DND-41 (cell line): Measurements from ENCODE around the gene SPATA4.

Source experiments
- ATAC-seq: fragments of 200-7000 bp; cut with Tn5 transposase; 3 replicates; pipeline ENCODE4 v1.9.1; 2021; ENCODE audit warnings: low read depth; ENCODE audit not compliant: insufficient read depth
- DNase-seq: peaks from one replicate; pipeline ENCODE4 v3.0.0-alpha.2; 2020
- H2AFZ ChIP-seq: 2 replicates; pipeline ENCODE4 v1.6.0; 2012; ENCODE audit warnings: low read depth, low read length
- H3K27ac ChIP-seq: 2 replicates; pipeline ENCODE4 v1.5.1; 2012; ENCODE audit warnings: low read length, inconsistent platforms
- H3K27me3 ChIP-seq: fragments of 200-600 bp; sonication (generic); 2 replicates; pipeline ENCODE4 v1.6.0; 2012; ENCODE audit warnings: low read length, mild to moderate bottlenecking, inconsistent platforms; ENCODE audit not compliant: insufficient read depth, poor library complexity
- H3K36me3 ChIP-seq: 2 replicates; pipeline ENCODE4 v1.5.1; 2012; ENCODE audit warnings: low read length, inconsistent platforms; ENCODE audit not compliant: insufficient read depth
- H3K4me1 ChIP-seq: 2 replicates; pipeline ENCODE4 v1.5.1; 2012; ENCODE audit warnings: mild to moderate bottlenecking, low read length; ENCODE audit not compliant: insufficient read depth
- H3K4me2 ChIP-seq: 2 replicates; pipeline ENCODE4 v1.6.0; 2012; ENCODE audit warnings: mild to moderate bottlenecking, moderate library complexity, low read length, inconsistent platforms; ENCODE audit not compliant: insufficient read depth
- H3K4me3 ChIP-seq, 2 experiments: fragments of 200-600 bp in 1 of 2; shearing (Covaris generic) in 1 of 2; 2 replicates each; pipeline ENCODE4 v1.5.1; 2012 to 2016; ENCODE audit warnings: inconsistent platforms in 2 of 2, low read length in 2 of 2, mild to moderate bottlenecking in 2 of 2, low read depth in 1 of 2, moderate library complexity in 1 of 2
- H3K79me2 ChIP-seq: 2 replicates; pipeline ENCODE4 v1.6.0; 2012; ENCODE audit warnings: low read length, inconsistent platforms; ENCODE audit not compliant: insufficient read depth
- H3K9ac ChIP-seq: 2 replicates; pipeline ENCODE4 v1.6.0; 2012; ENCODE audit warnings: low read depth, mild to moderate bottlenecking, inconsistent platforms, low read length, moderate library complexity
- H3K9me3 ChIP-seq: 2 replicates; pipeline ENCODE4 v1.5.1; 2012; ENCODE audit warnings: low read length, moderate library complexity, mild to moderate bottlenecking, inconsistent platforms; ENCODE audit not compliant: insufficient read depth, severe bottlenecking
- H4K20me1 ChIP-seq: 2 replicates; pipeline ENCODE4 v1.6.0; 2012; ENCODE audit warnings: low read length; ENCODE audit not compliant: insufficient read depth
- EZH2 ChIP-seq: IDR thresholded peaks from 3 replicates; pipeline ENCODE4 v1.6.1; 2012; ENCODE audit warnings: borderline replicate concordance, low read depth, mild to moderate bottlenecking, moderate library complexity, low read length, inconsistent platforms; ENCODE audit not compliant: severe bottlenecking
- TF ChIP-seq, protein P1 (sequence below): IDR thresholded peaks from 2 replicates; pipeline ENCODE4 v1.5.1; 2012; ENCODE audit warnings: borderline replicate concordance, low read length, moderate library complexity, mild to moderate bottlenecking; ENCODE audit not compliant: poor library complexity, severe bottlenecking; ENCODE audit errors: extremely low read depth

Gene SPATA4

GRCh38 chr4:176195184-176195978 lies at the start of gene SPATA4:
TSS of gene SPATA4 (minus strand) at chr4:176195585. CDS start at chr4:176195562, 23 bp downstream.
- ATAC-seq (peak; percentile 97), DNase-seq (peak; percentile 92)
- Histone ChIP-seq H3K9me3 (no peaks in the 10 kb centered on the region), H3K9ac (peak within 1 kb of the TSS; percentile 42), H4K20me1 (no peaks in the 10 kb centered on the region), H3K4me2 (peak within 1 kb of the TSS; percentile 93), H2AFZ (peak within 1 kb of the TSS; percentile 88), H3K36me3 (no peaks in the 10 kb centered on the region), H3K79me2 (no peaks in the 10 kb centered on the region), H3K27ac (peak within 1 kb of the TSS; percentile 43; the same call in 1 of the 2 replicates), H3K27me3 (peaks cover 18% of the 10 kb centered on the region), H3K4me3 (peak within 1 kb of the TSS; percentile 17 to 64; a peak in 3 of 4 replicates), H3K4me1 (peaks cover 14% of the 10 kb centered on the region)
- no peak for TF ChIP-seq EZH2
- TF ChIP-seq, protein P1, sequence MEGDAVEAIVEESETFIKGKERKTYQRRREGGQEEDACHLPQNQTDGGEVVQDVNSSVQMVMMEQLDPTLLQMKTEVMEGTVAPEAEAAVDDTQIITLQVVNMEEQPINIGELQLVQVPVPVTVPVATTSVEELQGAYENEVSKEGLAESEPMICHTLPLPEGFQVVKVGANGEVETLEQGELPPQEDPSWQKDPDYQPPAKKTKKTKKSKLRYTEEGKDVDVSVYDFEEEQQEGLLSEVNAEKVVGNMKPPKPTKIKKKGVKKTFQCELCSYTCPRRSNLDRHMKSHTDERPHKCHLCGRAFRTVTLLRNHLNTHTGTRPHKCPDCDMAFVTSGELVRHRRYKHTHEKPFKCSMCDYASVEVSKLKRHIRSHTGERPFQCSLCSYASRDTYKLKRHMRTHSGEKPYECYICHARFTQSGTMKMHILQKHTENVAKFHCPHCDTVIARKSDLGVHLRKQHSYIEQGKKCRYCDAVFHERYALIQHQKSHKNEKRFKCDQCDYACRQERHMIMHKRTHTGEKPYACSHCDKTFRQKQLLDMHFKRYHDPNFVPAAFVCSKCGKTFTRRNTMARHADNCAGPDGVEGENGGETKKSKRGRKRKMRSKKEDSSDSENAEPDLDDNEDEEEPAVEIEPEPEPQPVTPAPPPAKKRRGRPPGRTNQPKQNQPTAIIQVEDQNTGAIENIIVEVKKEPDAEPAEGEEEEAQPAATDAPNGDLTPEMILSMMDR: no peak

DNA sequence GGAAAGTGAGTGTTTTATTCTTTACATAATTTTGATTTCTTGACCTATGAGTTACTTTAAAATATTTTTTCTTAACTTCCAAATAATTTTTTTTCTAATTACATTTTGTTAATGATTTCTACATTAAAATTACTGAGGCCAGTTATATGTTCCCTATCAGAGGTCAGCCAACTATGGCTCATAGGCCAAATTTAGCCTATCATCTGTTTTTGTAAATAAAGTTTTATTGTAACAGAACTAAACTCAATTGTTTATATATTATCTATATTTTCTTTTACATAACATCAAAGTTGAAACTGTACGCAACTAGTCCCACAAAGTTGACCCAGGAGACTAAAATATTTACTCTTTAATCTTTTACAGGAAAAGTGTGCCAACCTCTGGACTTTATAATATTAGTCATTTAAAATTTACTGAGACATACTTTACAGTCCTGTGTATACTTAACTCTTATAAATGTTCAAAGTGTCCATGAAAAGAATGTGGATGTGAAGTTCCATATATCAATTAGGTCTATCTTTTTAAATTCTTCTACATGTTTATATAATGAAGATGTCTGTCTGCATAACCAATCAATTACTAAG lies 47.5 kb upstream of the SPATA4 start:
- Histone ChIP-seq H3K79me2 (no peaks in the 10 kb centered on the region), H3K4me2 (no peak overlapping the region), H4K20me1 (no peaks in the 10 kb centered on the region), H3K4me3 (no peak overlapping the region), H3K36me3 (no peaks in the 10 kb centered on the region), H3K27me3 (no peaks in the 10 kb centered on the region), H3K27ac (no peak overlapping the region), H3K9ac (no peak overlapping the region), H3K4me1 (no peaks in the 10 kb centered on the region), H3K9me3 (no peaks in the 10 kb centered on the region), H2AFZ (no peak overlapping the region)
- ATAC-seq: no peak
- no peak for DNase-seq
- no peak for TF ChIP-seq EZH2
- TF ChIP-seq, protein P1: no peak

- no peak overlapping the region for H3K27ac ChIP-seq
- H3K9ac ChIP-seq: no peak overlapping the region
- H3K79me2 ChIP-seq: no peaks in the 10 kb centered on the region
- H3K4me3 ChIP-seq: no peak overlapping the region
- ATAC-seq: no peak
- H3K36me3 ChIP-seq: no peaks in the 10 kb centered on the region
- DNase-seq: no peak
- no peaks in the 10 kb centered on the region for H4K20me1 ChIP-seq
- H3K27me3 ChIP-seq: no peaks in the 10 kb centered on the region
- H3K4me2 ChIP-seq: no peak overlapping the region
- H3K4me1 ChIP-seq: no peaks in the 10 kb centered on the region
- no peak overlapping the region for H2AFZ ChIP-seq
- no peaks in the 10 kb centered on the region for H3K9me3 ChIP-seq
- TF ChIP-seq, protein P1: no peak
- no peak for TF ChIP-seq EZH2
These were observed 46.3 kb upstream of the SPATA4 start for GRCh38 chr4:176241703-176242102.
